Vagina (tissue), 2 donors: ENCODE data around the gene TUBGCP5. TPM values are rescaled to one million over a fixed set of nuclear protein-coding genes. Genes with fewer than 3 reads are reported as not detected.
"Not testable (repeated sequence)": the region's sequence is repeated elsewhere in the genome, so short reads cannot be mapped to it uniquely, and the experiment has no call there.

Source experiments
- DNase-seq, 2 donors: peaks; one replicate each; pipeline ENCODE4 v3.0.0-alpha.2; 2017; ENCODE audit errors: extremely low spot score in 2 of 2
- H3K27ac ChIP-seq: fragments of 200-600 bp; sonication (generic); one replicate; pipeline ENCODE4 v1.5.1; 2019
- H3K27me3 ChIP-seq: fragments of 200-600 bp; sonication (generic); one replicate; pipeline ENCODE4 v1.5.1; 2019
- H3K36me3 ChIP-seq, 2 donors: fragments of 200-600 bp; sonication (generic); one replicate each; pipeline ENCODE4 v1.5.1; 2017 to 2019
- H3K4me1 ChIP-seq: fragments of 200-600 bp; sonication (generic); one replicate; pipeline ENCODE4 v1.5.1; 2019
- H3K4me3 ChIP-seq, 2 donors: fragments of 200-600 bp; sonication (generic); 1 replicate in 1 of 2; 2 replicates in 1 of 2; pipeline ENCODE4 v1.5.1; 2016 to 2019
- H3K9me3 ChIP-seq: fragments of 200-600 bp; sonication (generic); one replicate; pipeline ENCODE4 v1.5.1; 2019
- CTCF ChIP-seq, 3 experiments: fragments of 450-650 bp in 2 of 3; fragments of 200-600 bp in 1 of 3; sonication (generic) in 1 of 3; IDR thresholded peaks; one replicate each; pipeline ENCODE4 v1.5.1; 2017 to 2019; ENCODE audit warnings: antibody characterized with exemption in 3 of 3, mild to moderate bottlenecking in 2 of 3, moderate library complexity in 2 of 3
- POLR2A ChIP-seq, 2 donors: fragments of 450-650 bp; IDR thresholded peaks; one replicate each; pipeline ENCODE4 v1.6.1; 2017; ENCODE audit warnings: antibody characterized with exemption in 2 of 2, mild to moderate bottlenecking in 2 of 2, moderate library complexity in 2 of 2
- POLR2AphosphoS5 ChIP-seq, 2 donors: sonication (generic); formaldehyde crosslinking; IDR thresholded peaks; one replicate each; pipeline ENCODE4 v1.9.0; 2017; ENCODE audit warnings: antibody characterized with exemption in 2 of 2, mild to moderate bottlenecking in 2 of 2, low read depth in 1 of 2; ENCODE audit not compliant: insufficient read depth in 1 of 2
- intact Hi-C: fragments of 100-400 bp; cut with DNase I; formaldehyde crosslinking; loops from one replicate; pipeline ENCODE4 v1.15.1; 2023
- total RNA-seq: library from RNA; depleted of rRNA; stranded (reverse); fragments of >200 nt; gene quantifications from one replicate; pipeline ENCODE4 v1.2.3, GENCODE V29; 2016

TUBGCP5 gene
- total RNA-seq, 1 donor from 2014 or later: 11.3 TPM

GRCh38 chr15:23052522-23052921 is 13.2 kb upstream of the TUBGCP5 start:
- H3K4me3 ChIP-seq: no peak overlapping the region
- no peaks in the 10 kb centered on the region for H3K9me3 ChIP-seq
- H3K36me3 ChIP-seq: no peaks in the 10 kb centered on the region
- H3K4me1 ChIP-seq: peaks cover 4% of the 10 kb centered on the region
- intact Hi-C loops: no loop called here
- H3K27ac ChIP-seq: no peak overlapping the region
- DNase-seq: no peak
- H3K27me3 ChIP-seq: no peaks in the 10 kb centered on the region
- TF ChIP-seq POLR2AphosphoS5 (IDR thresholded peaks at IDR 0.05; ENCODE audit: insufficient read depth in 1 of 2, low read depth in 1 of 2) (no peak), CTCF (IDR thresholded peaks at IDR 0.05) (no peak), POLR2A (IDR thresholded peaks at IDR 0.05) (no peak)

- DNase-seq: no peak
- Histone ChIP-seq H3K27me3 (no peaks in the 10 kb centered on the region), H3K4me3 (no peak overlapping the region), H3K36me3 (no peaks in the 10 kb centered on the region), H3K4me1 (peaks cover 4% of the 10 kb centered on the region), H3K9me3 (no peaks in the 10 kb centered on the region), H3K27ac (no peak overlapping the region)
- intact Hi-C loops: no loop called here
- TF ChIP-seq POLR2A (IDR thresholded peaks at IDR 0.05) (no peak), POLR2AphosphoS5 (IDR thresholded peaks at IDR 0.05; ENCODE audit: insufficient read depth in 1 of 2, low read depth in 1 of 2) (no peak), CTCF (IDR thresholded peaks at IDR 0.05) (no peak)
These were observed 11.3 kb upstream of the TUBGCP5 start for GRCh38 chr15:23050708-23051107.

DNA sequence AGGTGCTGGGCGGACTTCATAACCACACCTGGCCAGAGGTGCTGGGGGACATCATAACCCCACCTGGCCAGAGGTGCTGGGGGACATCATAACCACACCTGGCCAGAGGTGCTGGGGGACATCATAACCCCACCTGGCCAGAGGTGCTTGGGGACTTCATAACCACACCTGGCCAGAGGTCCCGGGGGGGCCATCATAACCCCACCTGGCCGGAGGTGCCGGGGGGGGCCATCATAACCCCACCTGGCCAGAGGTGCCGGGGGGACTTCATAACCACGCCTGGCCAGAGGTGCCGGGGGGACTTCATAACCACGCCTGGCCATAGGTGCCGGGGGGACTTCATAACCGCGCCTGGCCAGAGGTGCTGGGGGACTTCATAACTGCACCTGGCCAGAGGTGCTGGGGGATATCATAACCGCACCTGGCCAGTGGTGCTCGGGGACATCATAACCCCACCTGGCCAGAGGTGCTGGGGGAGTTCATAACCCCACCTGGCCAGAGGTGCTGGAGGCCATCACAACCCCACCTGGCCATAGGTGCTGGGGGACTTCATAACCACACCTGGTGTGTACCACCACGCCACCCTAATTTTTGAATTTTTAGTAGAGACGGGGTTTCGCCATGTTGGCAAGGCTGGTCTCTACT is 10.7 kb upstream of the TUBGCP5 start:
- intact Hi-C loops: no loop called here
- DNase-seq: no peak
- H3K36me3 ChIP-seq: no peaks in the 10 kb centered on the region

GRCh38 chr15:23048572-23049282 is 9.4 kb upstream of the TUBGCP5 start:
- H3K27ac ChIP-seq, H3K9me3 ChIP-seq, H3K36me3 ChIP-seq, DNase-seq, H3K4me1 ChIP-seq, H3K4me3 ChIP-seq, H3K27me3 ChIP-seq, intact Hi-C loops: not testable (repeated sequence)

More for the DNA sequence above, 10.7 kb upstream of the TUBGCP5 start:
- Histone ChIP-seq H3K27me3 (no peaks in the 10 kb centered on the region), H3K4me1 (peaks cover 4% of the 10 kb centered on the region), H3K4me3 (no peak overlapping the region), H3K9me3 (no peaks in the 10 kb centered on the region), H3K27ac (no peak overlapping the region)
- TF ChIP-seq POLR2A (IDR thresholded peaks at IDR 0.05) (no peak), POLR2AphosphoS5 (IDR thresholded peaks at IDR 0.05; ENCODE audit: insufficient read depth in 1 of 2, low read depth in 1 of 2) (no peak), CTCF (IDR thresholded peaks at IDR 0.05) (no peak)

DNA sequence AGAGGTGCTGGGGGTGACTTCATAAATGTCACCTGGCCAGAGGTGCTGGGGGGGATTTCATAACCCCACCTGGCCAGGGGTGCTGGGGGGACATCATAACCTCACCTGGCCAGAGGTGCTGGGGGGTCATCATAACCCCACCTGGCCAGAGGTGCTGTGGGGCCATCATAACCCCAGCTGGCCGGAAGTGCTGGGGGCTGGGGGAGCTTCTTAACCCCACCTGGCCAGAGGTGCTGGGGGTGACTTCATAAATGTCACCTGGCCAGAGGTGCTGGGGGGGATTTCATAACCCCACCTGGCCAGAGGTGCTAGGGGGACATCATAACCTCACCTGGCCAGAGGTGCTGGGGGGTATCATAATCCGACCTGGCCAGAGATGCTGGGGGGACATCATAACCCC is 4.6 kb upstream of the TUBGCP5 start:
- H3K4me1 ChIP-seq, H3K9me3 ChIP-seq, H3K27me3 ChIP-seq, DNase-seq, H3K36me3 ChIP-seq, H3K27ac ChIP-seq, H3K4me3 ChIP-seq, intact Hi-C loops: not testable (repeated sequence)

DNA sequence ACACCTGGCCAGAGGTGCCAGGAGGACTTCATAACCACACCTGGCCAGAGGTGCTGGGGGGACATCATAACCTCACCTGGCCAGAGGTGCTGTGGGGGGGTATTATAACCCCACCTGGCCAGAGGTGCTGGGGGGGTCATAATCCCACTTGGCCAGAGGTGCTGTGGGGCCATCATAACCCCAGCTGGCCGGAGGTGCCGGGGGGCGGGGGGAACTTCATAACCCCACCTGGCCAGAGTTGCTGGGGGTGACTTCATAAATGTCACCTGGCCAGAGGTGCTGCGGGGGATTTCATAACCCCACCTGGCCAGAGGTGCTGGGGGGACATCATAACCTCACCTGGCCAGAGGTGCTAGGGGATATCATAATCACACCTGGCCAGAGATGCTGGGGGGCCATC is 4.2 kb upstream of the TUBGCP5 start:
- H3K27me3 ChIP-seq, H3K36me3 ChIP-seq, DNase-seq, H3K27ac ChIP-seq, H3K9me3 ChIP-seq, H3K4me3 ChIP-seq, intact Hi-C loops, H3K4me1 ChIP-seq: not testable (repeated sequence)

DNA sequence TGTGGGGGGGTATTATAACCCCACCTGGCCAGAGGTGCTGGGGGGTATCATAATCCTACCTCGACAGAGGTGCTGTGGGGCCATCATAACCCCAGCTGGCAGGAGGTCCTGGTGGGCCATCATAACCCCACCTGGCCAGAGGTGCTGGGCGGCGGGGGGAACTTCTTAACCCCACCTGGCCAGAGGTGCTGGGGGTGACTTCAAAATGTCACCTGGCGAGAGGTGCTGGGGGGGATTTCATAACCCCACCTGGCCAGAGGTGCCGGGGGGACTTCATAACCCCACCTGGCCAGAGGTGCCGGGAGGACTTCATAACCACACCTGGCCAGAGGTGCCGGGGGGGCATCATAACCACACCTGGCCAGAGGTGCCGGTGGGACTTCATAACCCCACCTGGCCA is 2.4 kb upstream of the TUBGCP5 start:
- intact Hi-C loops, DNase-seq: not testable (repeated sequence)

More for the DNA sequence above, 2.4 kb upstream of the TUBGCP5 start:
- H3K4me1 ChIP-seq: peaks cover 20% of the 10 kb centered on the region
- not testable (repeated sequence) for H3K9me3 ChIP-seq, H3K27me3 ChIP-seq, H3K27ac ChIP-seq, H3K36me3 ChIP-seq, H3K4me3 ChIP-seq
